HG02943 (cell line): ENCODE results near the gene SULT1B1.

Source experiments
- ATAC-seq: cut with Tn5 transposase; IDR thresholded peaks from one replicate; pipeline ENCODE4 v1.9.1; 2021; ENCODE audit warnings: mild to moderate bottlenecking, low read depth, moderate library complexity; ENCODE audit not compliant: unreplicated experiment

SULT1B1 gene

GRCh38 chr4:69750346-69750745 lies 10.1 kb downstream of the SULT1B1 start:
- no peak for ATAC-seq

GRCh38 chr4:69749771-69750170 lies 10.6 kb downstream of the SULT1B1 start:
- no peak for ATAC-seq

- ATAC-seq = no peak
These were observed 12.2 kb downstream of the SULT1B1 start for GRCh38 chr4:69748173-69748572.

- no peak for ATAC-seq
These were observed 16.3 kb downstream of the SULT1B1 start for GRCh38 chr4:69744157-69744478.

GRCh38 chr4:69743476-69744156 lies 16.8 kb downstream of the SULT1B1 start:
- no peak for ATAC-seq

- ATAC-seq = no peak
These were observed 17.8 kb downstream of the SULT1B1 start for GRCh38 chr4:69742596-69742995.

- no peak for ATAC-seq
These were observed 21.5 kb downstream of the SULT1B1 start for GRCh38 chr4:69738872-69739271.

- ATAC-seq = no peak
These were observed 25.3 kb downstream of the SULT1B1 start for GRCh38 chr4:69735119-69735518.

GRCh38 chr4:69731847-69732246 lies 28.6 kb downstream of the SULT1B1 start:
- ATAC-seq = no peak

- no peak for ATAC-seq
These were observed 29.2 kb downstream of the SULT1B1 start for GRCh38 chr4:69731241-69731640.

GRCh38 chr4:69730002-69730401 lies 30.4 kb downstream of the SULT1B1 start:
- ATAC-seq = no peak

GRCh38 chr4:69727926-69728325 lies 32.5 kb downstream of the SULT1B1 start:
- ATAC-seq = no peak

- ATAC-seq = no peak
These were observed 33.0 kb downstream of the SULT1B1 start for GRCh38 chr4:69727426-69727825.

- ATAC-seq = no peak
These were observed 33.4 kb downstream of the SULT1B1 start for GRCh38 chr4:69726971-69727370.

- no peak for ATAC-seq
These were observed 41.8 kb downstream of the SULT1B1 start for GRCh38 chr4:69718396-69719271.

GRCh38 chr4:69717778-69718177 lies 42.6 kb downstream of the SULT1B1 start:
- ATAC-seq = no peak

- ATAC-seq = no peak
These were observed 43.8 kb downstream of the SULT1B1 start for GRCh38 chr4:69716654-69717053.

- ATAC-seq = no peak
These were observed 46.3 kb downstream of the SULT1B1 start for GRCh38 chr4:69714086-69714485.

GRCh38 chr4:69713593-69713992 lies 46.8 kb downstream of the SULT1B1 start:
- ATAC-seq = no peak

- ATAC-seq = no peak
These were observed 49.8 kb downstream of the SULT1B1 start for GRCh38 chr4:69710580-69710979.

- no peak for ATAC-seq
These were observed 52.2 kb downstream of the SULT1B1 start for GRCh38 chr4:69708211-69708610.

- ATAC-seq = no peak
These were observed 52.6 kb downstream of the SULT1B1 start for GRCh38 chr4:69707807-69708206.
